ENCODE data around the gene ZDHHC12. TPM values are rescaled to one million over a fixed set of nuclear protein-coding genes. Genes with fewer than 3 reads are reported as not detected.
A peak's percentile ranks its signal among the peaks of the same experiment; 100 is the strongest.

ZDHHC12 gene
- total RNA-seq, 1 experiment from 2014 or later = 39.7 TPM

DNA sequence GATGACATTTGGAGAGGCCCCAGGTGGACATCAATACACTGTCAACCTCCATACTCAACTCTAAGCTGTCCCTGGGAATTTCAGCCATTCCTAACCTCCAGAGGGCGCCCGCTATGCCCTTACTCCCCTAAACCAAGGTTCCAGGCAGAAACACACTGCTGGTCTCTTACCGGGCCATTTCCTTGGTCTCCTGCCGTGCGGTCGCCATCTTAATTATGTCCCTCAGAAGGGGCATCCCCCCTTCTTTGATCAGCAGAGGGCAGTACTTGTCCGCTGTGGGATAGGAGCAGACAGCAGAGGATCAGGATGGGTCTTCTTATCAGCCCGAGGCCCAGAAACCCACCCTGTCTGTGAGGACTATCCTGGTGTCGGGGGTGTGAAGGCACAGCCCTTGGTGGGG lies 9.3 kb upstream of the ZDHHC12 start (continued):
- TF ChIP-seq CREB1 (CRISPR knock-in tag; IDR thresholded peaks at IDR 0.05) (0 out of 2 replicates have a peak, but pooled peaks have one; percentile 19), PRRX2 (CRISPR knock-in tag; IDR thresholded peaks at IDR 0.05) (no peak), ERG (CRISPR knock-in tag; IDR thresholded peaks at IDR 0.05) (no peak; the same call in 1 of the 2 replicates), ATF6 (CRISPR knock-in tag; IDR thresholded peaks at IDR 0.05) (no peak), PRDM15 (CRISPR knock-in tag; IDR thresholded peaks at IDR 0.05) (no peak), NFYB (CRISPR knock-in tag; conservative IDR thresholded peaks at IDR 0.05; ENCODE audit: low read depth) (no peak), NFATC4 (CRISPR knock-in tag; IDR thresholded peaks at IDR 0.05) (no peak), ETV6 (CRISPR knock-in tag; IDR thresholded peaks at IDR 0.05) (peak; percentile 56; the same call in 1 of the 2 replicates), RELA (CRISPR knock-in tag; IDR thresholded peaks at IDR 0.05; ENCODE audit: borderline replicate concordance) (no peak), MYBL2 (CRISPR knock-in tag; IDR thresholded peaks at IDR 0.05) (no peak), NR3C1 (CRISPR knock-in tag; conservative IDR thresholded peaks at IDR 0.05; ENCODE audit: low read depth) (no peak), GABPB1 (CRISPR knock-in tag; IDR thresholded peaks at IDR 0.05) (no peak), IRF2 (CRISPR knock-in tag; IDR thresholded peaks at IDR 0.05; ENCODE audit: borderline replicate concordance, low read depth) (no peak), AFF4 (CRISPR knock-in tag; IDR thresholded peaks at IDR 0.05; ENCODE audit: borderline replicate concordance) (peak; percentile 47; the same call in 1 of the 2 replicates), ZBTB43 (CRISPR knock-in tag; IDR thresholded peaks at IDR 0.05) (no peak)
- TF ChIP-seq, protein P1, sequence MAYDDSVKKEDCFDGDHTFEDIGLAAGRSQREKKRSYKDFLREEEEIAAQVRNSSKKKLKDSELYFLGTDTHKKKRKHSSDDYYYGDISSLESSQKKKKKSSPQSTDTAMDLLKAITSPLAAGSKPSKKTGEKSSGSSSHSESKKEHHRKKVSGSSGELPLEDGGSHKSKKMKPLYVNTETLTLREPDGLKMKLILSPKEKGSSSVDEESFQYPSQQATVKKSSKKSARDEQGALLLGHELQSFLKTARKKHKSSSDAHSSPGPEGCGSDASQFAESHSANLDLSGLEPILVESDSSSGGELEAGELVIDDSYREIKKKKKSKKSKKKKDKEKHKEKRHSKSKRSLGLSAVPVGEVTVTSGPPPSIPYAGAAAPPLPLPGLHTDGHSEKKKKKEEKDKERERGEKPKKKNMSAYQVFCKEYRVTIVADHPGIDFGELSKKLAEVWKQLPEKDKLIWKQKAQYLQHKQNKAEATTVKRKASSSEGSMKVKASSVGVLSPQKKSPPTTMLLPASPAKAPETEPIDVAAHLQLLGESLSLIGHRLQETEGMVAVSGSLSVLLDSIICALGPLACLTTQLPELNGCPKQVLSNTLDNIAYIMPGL (CRISPR knock-in tag; IDR thresholded peaks at IDR 0.05) = peak; percentile 61
- TF ChIP-seq, protein P2, sequence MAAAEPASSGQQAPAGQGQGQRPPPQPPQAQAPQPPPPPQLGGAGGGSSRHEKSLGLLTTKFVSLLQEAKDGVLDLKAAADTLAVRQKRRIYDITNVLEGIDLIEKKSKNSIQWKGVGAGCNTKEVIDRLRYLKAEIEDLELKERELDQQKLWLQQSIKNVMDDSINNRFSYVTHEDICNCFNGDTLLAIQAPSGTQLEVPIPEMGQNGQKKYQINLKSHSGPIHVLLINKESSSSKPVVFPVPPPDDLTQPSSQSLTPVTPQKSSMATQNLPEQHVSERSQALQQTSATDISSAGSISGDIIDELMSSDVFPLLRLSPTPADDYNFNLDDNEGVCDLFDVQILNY (CRISPR knock-in tag; IDR thresholded peaks at IDR 0.05) = no peak
- TF ChIP-seq, protein P3, sequence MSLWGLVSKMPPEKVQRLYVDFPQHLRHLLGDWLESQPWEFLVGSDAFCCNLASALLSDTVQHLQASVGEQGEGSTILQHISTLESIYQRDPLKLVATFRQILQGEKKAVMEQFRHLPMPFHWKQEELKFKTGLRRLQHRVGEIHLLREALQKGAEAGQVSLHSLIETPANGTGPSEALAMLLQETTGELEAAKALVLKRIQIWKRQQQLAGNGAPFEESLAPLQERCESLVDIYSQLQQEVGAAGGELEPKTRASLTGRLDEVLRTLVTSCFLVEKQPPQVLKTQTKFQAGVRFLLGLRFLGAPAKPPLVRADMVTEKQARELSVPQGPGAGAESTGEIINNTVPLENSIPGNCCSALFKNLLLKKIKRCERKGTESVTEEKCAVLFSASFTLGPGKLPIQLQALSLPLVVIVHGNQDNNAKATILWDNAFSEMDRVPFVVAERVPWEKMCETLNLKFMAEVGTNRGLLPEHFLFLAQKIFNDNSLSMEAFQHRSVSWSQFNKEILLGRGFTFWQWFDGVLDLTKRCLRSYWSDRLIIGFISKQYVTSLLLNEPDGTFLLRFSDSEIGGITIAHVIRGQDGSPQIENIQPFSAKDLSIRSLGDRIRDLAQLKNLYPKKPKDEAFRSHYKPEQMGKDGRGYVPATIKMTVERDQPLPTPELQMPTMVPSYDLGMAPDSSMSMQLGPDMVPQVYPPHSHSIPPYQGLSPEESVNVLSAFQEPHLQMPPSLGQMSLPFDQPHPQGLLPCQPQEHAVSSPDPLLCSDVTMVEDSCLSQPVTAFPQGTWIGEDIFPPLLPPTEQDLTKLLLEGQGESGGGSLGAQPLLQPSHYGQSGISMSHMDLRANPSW (CRISPR knock-in tag; conservative IDR thresholded peaks at IDR 0.05; ENCODE audit: low read depth) = no peak
- TF ChIP-seq, protein P4, sequence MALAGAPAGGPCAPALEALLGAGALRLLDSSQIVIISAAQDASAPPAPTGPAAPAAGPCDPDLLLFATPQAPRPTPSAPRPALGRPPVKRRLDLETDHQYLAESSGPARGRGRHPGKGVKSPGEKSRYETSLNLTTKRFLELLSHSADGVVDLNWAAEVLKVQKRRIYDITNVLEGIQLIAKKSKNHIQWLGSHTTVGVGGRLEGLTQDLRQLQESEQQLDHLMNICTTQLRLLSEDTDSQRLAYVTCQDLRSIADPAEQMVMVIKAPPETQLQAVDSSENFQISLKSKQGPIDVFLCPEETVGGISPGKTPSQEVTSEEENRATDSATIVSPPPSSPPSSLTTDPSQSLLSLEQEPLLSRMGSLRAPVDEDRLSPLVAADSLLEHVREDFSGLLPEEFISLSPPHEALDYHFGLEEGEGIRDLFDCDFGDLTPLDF (CRISPR knock-in tag; IDR thresholded peaks at IDR 0.05) = no peak
- TF ChIP-seq, protein P5, sequence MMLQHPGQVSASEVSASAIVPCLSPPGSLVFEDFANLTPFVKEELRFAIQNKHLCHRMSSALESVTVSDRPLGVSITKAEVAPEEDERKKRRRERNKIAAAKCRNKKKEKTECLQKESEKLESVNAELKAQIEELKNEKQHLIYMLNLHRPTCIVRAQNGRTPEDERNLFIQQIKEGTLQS (CRISPR knock-in tag; conservative IDR thresholded peaks at IDR 0.05) = no peak
